IPS-18a (cell line): ENCODE measurements around the gene TOB1.

Experiments
- H3K27ac ChIP-seq: one replicate; pipeline ENCODE4 v1.5.1; 2013; ENCODE audit warnings: low read length
- H3K27me3 ChIP-seq: one replicate; pipeline ENCODE4 v1.6.1; 2013; ENCODE audit warnings: mild to moderate bottlenecking, low read length; ENCODE audit not compliant: control insufficient read depth, insufficient read depth
- H3K36me3 ChIP-seq: one replicate; pipeline ENCODE4 v1.6.1; 2013; ENCODE audit warnings: low read depth, low read length; ENCODE audit not compliant: control insufficient read depth
- H3K4me1 ChIP-seq: one replicate; pipeline ENCODE4 v1.6.1; 2013; ENCODE audit warnings: low read depth, low read length; ENCODE audit not compliant: control insufficient read depth
- H3K4me3 ChIP-seq: one replicate; pipeline ENCODE4 v1.5.1; 2013; ENCODE audit warnings: low read length
- H3K9ac ChIP-seq: one replicate; pipeline ENCODE4 v1.6.1; 2013; ENCODE audit warnings: mild to moderate bottlenecking, low read length, moderate library complexity
- H3K9me3 ChIP-seq: one replicate; pipeline ENCODE4 v1.6.1; 2013; ENCODE audit warnings: low read depth, low read length; ENCODE audit not compliant: control insufficient read depth

The TOB1 gene

DNA sequence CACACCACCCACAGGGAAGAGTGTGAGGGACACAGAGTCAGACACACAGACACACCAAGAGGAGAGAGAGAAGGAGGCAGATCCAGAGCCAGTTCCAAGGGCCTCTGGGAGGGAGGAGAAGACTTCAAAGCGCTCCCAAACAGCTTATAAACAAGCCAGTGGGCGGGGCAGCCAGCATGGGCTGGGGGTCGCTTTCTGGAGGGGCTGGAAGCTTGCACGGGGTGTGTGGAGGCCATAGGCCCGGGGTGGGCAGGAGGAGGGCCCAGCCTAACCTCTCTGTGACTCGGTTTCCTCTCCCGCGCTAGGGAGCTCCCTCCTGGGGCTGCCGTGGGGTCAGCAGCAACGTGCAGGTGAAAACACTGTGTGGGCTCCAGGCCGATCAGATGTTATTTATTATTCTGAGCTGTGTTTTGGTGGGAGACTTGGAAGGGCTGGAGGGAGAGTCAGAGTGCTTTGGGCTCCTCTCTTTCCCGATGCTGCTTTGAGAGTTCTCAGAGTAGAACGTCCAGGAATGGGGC is 33.2 kb downstream of the TOB1 start:
- Histone ChIP-seq H3K27ac (no peak overlapping the region), H3K9me3 (no peaks in the 10 kb centered on the region), H3K4me1 (peaks cover 31% of the 10 kb centered on the region), H3K9ac (no peak overlapping the region), H3K27me3 (no peaks in the 10 kb centered on the region), H3K36me3 (no peaks in the 10 kb centered on the region), H3K4me3 (no peak overlapping the region)

GRCh38 chr17:50832267-50832863 is 33.8 kb downstream of the TOB1 start:
- no peak overlapping the region for H3K27ac ChIP-seq
- H3K4me1 ChIP-seq = peaks cover 31% of the 10 kb centered on the region
- H3K4me3 ChIP-seq = no peak overlapping the region
- no peaks in the 10 kb centered on the region for H3K36me3 ChIP-seq
- no peaks in the 10 kb centered on the region for H3K27me3 ChIP-seq
- H3K9ac ChIP-seq = no peak overlapping the region
- no peaks in the 10 kb centered on the region for H3K9me3 ChIP-seq

GRCh38 chr17:50831471-50831928 is 34.7 kb downstream of the TOB1 start:
- Histone ChIP-seq H3K4me3 (no peak overlapping the region), H3K9ac (no peak overlapping the region), H3K4me1 (peaks cover 31% of the 10 kb centered on the region)

DNA sequence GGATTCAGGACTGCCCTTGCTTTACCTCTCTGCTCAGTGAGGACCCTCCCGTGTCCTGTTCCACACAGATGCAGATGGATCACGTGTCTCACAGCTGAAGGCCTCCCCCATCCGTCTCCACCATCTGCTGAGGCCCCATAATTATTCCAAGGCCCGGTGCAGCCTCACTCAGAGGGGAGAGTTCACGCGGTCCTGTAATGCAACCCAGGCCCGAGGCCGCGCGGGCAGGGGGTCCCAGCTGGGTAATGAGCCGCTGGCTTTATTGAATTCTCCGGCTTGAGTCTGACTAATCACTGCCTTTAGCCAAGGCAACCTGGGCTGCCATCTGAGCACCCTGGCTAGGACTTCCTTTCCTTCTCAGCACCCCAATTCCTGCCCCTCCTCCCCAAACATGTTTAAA is 35.2 kb downstream of the TOB1 start:
- Histone ChIP-seq H3K4me1 (peaks cover 31% of the 10 kb centered on the region), H3K27ac (no peak overlapping the region), H3K36me3 (no peaks in the 10 kb centered on the region), H3K9me3 (no peaks in the 10 kb centered on the region), H3K9ac (no peak overlapping the region), H3K27me3 (no peaks in the 10 kb centered on the region), H3K4me3 (no peak overlapping the region)

More at GRCh38 chr17:50831471-50831928, 34.7 kb downstream of the TOB1 start:
- no peak overlapping the region for H3K27ac ChIP-seq
- H3K9me3 ChIP-seq = no peaks in the 10 kb centered on the region
- no peaks in the 10 kb centered on the region for H3K27me3 ChIP-seq
- H3K36me3 ChIP-seq = no peaks in the 10 kb centered on the region

DNA sequence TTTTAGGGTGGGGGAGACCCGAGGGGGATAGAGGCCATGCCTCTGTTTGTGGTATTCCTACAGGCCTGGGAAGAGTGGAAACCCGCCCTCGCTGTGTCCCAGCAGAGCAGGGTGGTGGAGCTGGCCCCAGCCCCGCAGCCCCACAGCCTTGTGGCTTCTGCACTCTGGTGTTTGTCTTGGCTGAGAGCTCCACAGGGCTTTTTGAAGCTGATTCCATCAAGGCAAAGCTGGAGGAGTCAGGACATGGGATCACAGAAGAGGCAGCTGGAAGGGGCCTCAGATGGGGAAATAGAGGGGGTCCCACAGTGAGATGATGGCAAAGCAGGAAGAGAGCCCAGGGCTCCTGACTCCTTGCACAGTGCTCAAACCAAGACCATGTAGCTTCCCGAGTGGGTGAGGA is 35.8 kb downstream of the TOB1 start:
- no peak overlapping the region for H3K27ac ChIP-seq
- no peaks in the 10 kb centered on the region for H3K27me3 ChIP-seq
- H3K9ac ChIP-seq = no peak overlapping the region
- peaks cover 30% of the 10 kb centered on the region for H3K4me1 ChIP-seq
- no peaks in the 10 kb centered on the region for H3K36me3 ChIP-seq
- no peak overlapping the region for H3K4me3 ChIP-seq
- no peaks in the 10 kb centered on the region for H3K9me3 ChIP-seq

- Histone ChIP-seq H3K4me1 (peaks cover 22% of the 10 kb centered on the region), H3K36me3 (no peaks in the 10 kb centered on the region), H3K27me3 (no peaks in the 10 kb centered on the region), H3K9me3 (no peaks in the 10 kb centered on the region), H3K4me3 (no peak overlapping the region), H3K27ac (no peak overlapping the region), H3K9ac (no peak overlapping the region)
Measured at GRCh38 chr17:50829332-50829731, 36.8 kb downstream of the TOB1 start.

DNA sequence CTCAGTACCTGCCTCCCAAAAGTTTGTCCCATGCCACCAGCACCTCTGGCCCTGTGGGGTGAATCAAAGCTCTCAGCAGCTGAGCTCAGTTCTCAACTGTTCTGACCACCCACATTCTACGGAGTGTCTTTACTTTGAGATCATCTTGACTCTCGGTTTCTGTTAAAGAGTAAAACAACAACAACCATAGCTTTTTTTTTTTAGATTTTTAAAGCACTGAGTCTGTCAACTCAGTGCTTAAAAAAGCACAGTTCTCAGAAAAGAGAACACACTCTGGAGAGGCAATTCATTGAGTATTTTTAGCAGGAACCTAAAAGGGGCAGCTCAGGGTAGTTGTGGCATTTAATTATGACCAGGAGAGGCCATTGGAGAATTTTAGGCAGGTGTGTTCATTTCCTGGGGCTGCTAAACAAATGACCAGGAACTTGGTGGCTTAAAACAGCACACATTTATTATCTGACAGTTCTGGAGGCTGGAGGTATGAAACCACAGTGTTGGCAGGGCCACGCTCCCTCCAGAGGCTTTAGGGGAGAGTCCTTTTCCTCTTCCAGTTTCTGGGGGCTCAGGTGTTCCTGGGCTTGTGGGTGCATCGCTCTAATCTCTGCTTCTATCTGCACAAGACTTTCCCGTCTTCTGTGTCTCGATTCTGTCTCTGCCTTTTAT is 37.5 kb downstream of the TOB1 start:
- H3K27ac ChIP-seq = no peak overlapping the region
- no peak overlapping the region for H3K9ac ChIP-seq
- no peaks in the 10 kb centered on the region for H3K9me3 ChIP-seq
- H3K27me3 ChIP-seq = no peaks in the 10 kb centered on the region
- H3K36me3 ChIP-seq = no peaks in the 10 kb centered on the region
- H3K4me3 ChIP-seq = no peak overlapping the region
- peaks cover 22% of the 10 kb centered on the region for H3K4me1 ChIP-seq

- no peak overlapping the region for H3K27ac ChIP-seq
- H3K9me3 ChIP-seq = no peaks in the 10 kb centered on the region
- H3K4me1 ChIP-seq = peaks cover 12% of the 10 kb centered on the region
- no peaks in the 10 kb centered on the region for H3K36me3 ChIP-seq
- H3K9ac ChIP-seq = no peak overlapping the region
- H3K27me3 ChIP-seq = no peaks in the 10 kb centered on the region
- no peak overlapping the region for H3K4me3 ChIP-seq
Measured at GRCh38 chr17:50825188-50825587, 41.0 kb downstream of the TOB1 start.

DNA sequence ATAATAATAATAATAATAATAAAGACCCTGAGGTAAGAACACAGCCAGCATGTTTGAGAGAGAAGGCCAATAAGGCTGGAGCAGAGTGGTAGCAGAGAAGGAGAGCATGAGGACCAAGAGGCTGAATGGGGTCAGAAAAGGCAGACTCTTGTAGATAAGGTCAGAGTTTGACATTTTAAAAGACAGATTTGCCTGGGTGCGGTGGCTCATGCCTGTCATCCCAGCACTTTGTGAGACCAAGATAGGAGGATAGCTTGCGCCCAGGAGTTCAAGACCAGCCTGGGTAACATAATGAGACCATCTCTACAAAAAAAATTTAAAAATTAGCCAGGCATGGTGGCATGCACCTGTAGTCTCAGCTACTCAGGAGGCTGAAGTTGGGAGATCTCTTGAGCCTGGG is 41.7 kb downstream of the TOB1 start:
- Histone ChIP-seq H3K4me1 (peaks cover 11% of the 10 kb centered on the region), H3K4me3 (no peak overlapping the region), H3K36me3 (no peaks in the 10 kb centered on the region), H3K9me3 (no peaks in the 10 kb centered on the region), H3K9ac (no peak overlapping the region), H3K27me3 (no peaks in the 10 kb centered on the region), H3K27ac (no peak overlapping the region)

DNA sequence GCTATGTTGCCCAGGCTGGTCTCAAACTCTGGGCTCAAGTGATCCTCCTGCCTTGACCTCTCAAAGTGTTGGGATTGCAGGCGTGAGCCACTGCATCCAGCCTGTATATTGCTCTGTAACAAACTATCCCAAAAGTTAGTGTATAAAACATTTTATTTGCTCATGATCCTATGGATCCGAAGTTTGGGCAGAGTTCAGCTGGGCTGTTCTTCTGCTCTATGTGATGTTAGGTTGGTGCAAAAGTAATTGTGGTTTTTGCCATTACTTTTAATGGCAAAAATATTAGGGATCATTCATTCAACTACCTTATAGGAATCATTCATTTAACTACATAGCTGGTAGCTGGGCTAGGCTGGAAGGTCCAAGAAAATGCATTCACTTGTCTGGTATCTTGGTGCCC is 43.6 kb downstream of the TOB1 start:
- Histone ChIP-seq H3K27ac (no peak overlapping the region), H3K9ac (no peak overlapping the region), H3K4me3 (no peak overlapping the region), H3K27me3 (no peaks in the 10 kb centered on the region), H3K36me3 (no peaks in the 10 kb centered on the region), H3K9me3 (no peaks in the 10 kb centered on the region), H3K4me1 (peaks cover 2% of the 10 kb centered on the region)

DNA sequence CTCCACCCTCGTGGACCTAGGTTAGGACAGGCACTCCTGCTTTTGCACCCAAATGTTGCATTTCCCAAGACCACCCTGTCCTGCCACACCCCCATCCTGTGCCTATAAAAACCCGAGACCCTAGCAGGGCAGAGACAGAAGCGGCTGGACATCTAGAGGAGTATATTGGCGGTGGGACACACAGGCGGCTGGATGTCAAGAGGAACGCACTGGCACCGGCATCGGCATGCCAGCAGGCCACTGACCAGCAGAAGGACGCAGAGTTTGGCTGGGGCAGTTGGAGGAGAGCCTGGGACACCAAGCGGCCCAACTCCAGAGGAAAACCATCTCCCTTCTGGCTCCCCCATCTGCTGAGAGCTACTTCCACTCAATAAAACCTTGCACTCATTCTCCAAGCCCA is 45.5 kb downstream of the TOB1 start:
- no peaks in the 10 kb centered on the region for H3K36me3 ChIP-seq
- no peaks in the 10 kb centered on the region for H3K27me3 ChIP-seq
- H3K4me1 ChIP-seq = peaks cover 4% of the 10 kb centered on the region
- H3K4me3 ChIP-seq = no peak overlapping the region
- no peaks in the 10 kb centered on the region for H3K9me3 ChIP-seq
- no peak overlapping the region for H3K9ac ChIP-seq
- no peak overlapping the region for H3K27ac ChIP-seq
